RWPE1 (cell line): Measurements from ENCODE around the gene SORL1.

Experiments
- CTCF ChIA-PET: fragments of 350-600 bp; sonication (Branson Sonifier 250); formaldehyde crosslinking; extraction: SDS; loops from one replicate; lab custom pipeline; 2021; lab: Yijun Ruan, JAX
- POLR2A ChIA-PET: fragments of 400-600 bp; formaldehyde crosslinking; extraction: SDS; loops from one replicate; lab custom pipeline; 2020; ENCODE audit warnings: antibody characterized with exemption; ENCODE audit not compliant: low non-redundant PET; lab: Yijun Ruan, JAX
- DNase-seq: peaks from one replicate; pipeline ENCODE4 v3.0.0; 2012; ENCODE audit warnings: low spot score
- H3K27ac ChIP-seq: fragments of 450-650 bp; 2 replicates; pipeline ENCODE4 v1.5.1; 2017
- CTCF ChIP-seq: fragments of 450-650 bp; conservative IDR thresholded peaks from 2 replicates; pipeline ENCODE4 v1.5.1; 2017; ENCODE audit warnings: low read depth, mild to moderate bottlenecking

Gene SORL1

GRCh38 chr11:121536126-121536525 lies 84.0 kb downstream of the SORL1 start:
- H3K27ac ChIP-seq, result no peak overlapping the region
- ChIA-PET CTCF (no interaction called here), POLR2A (no interaction called here)
- TF ChIP-seq CTCF, result no peak
- no peak for DNase-seq

- no peak for DNase-seq
- POLR2A ChIA-PET, result no interaction called here
These were observed 85.9 kb downstream of the SORL1 start for GRCh38 chr11:121538054-121538453.

GRCh38 chr11:121539000-121539399 lies 86.9 kb downstream of the SORL1 start:
- no peak for DNase-seq
- TF ChIP-seq CTCF, result no peak
- H3K27ac ChIP-seq, result no peak overlapping the region
- ChIA-PET CTCF (no interaction called here), POLR2A (no interaction called here)

More at GRCh38 chr11:121538054-121538453, 85.9 kb downstream of the SORL1 start:
- H3K27ac ChIP-seq, result no peak overlapping the region
- no peak for TF ChIP-seq CTCF
- CTCF ChIA-PET, result no interaction called here

DNA sequence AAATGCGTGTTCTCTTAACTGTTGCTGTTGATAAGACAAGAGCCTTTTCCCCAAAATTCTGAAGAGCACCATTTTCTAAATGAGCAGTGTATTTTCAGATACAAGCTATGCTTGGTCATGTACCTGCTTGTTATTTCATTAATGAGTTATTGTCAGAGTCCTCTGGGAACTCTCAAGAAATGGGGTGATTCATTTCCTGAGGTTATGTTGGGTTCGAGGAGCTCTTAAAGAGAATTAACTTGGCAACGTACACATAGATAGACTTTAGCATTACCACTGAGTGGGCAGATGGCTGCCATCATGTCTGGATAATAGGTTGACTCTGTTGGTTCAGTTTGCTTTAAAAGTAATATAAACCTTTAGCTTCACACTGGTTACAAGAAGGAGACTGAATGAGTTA lies 88.5 kb downstream of the SORL1 start:
- DNase-seq, result peak; percentile 86
- ChIA-PET CTCF (no interaction called here), POLR2A (no interaction called here)
- H3K27ac ChIP-seq, result peak overlapping the region; percentile 64; the same call in 1 of the 2 replicates
- no peak for TF ChIP-seq CTCF

DNA sequence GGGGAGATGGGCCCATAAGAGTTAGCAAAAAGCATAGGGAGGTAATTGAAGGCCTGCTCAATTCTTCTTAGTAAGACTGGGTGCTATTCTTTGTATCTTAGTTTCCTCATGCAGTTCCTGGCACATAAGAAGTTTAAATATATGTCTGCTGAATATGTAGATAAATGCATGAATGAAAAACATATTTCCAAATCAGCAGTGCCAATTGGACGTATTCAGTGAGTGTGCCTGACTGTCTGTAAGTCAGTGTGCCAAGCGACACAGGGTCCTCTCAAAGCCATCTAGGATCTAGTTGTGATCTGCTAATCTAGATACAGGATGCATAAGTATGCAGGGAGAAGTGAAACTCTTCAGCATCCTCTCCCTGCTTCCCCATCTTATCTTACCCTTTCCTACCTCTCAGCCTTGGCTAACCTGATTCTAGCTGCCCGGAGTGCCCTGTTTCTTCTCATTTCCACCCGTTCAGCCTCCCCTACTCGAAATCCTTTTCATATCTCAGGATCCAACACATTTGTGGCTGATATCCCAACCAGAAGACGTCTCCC lies 91.8 kb downstream of the SORL1 start:
- no peak for DNase-seq
- CTCF ChIA-PET, result no interaction called here
- no peak for TF ChIP-seq CTCF
- no peak overlapping the region for H3K27ac ChIP-seq
- POLR2A ChIA-PET, result no interaction called here

- ChIA-PET CTCF (no interaction called here), POLR2A (no interaction called here)
- DNase-seq, result no peak
- no peak for TF ChIP-seq CTCF
- no peak overlapping the region for H3K27ac ChIP-seq
These were observed 92.8 kb downstream of the SORL1 start for GRCh38 chr11:121544956-121545355.
